ENCODE measurements around the gene TCF23. TPM values are rescaled to one million over a fixed set of nuclear protein-coding genes. Genes with fewer than 3 reads are reported as not detected.

TCF23 gene
- total RNA-seq, 1 donor from 2014 or later = 0.08 TPM

GRCh38 chr2:27136751-27137150 is 12.1 kb upstream of the TCF23 start:
- no peaks in the 10 kb centered on the region for H3K27me3 ChIP-seq (ENCODE audit: low read depth)
- H3K9me3 ChIP-seq (replicated peaks) = no peaks in the 10 kb centered on the region
- H3K36me3 ChIP-seq = peaks cover 10% of the 10 kb centered on the region
- H3K4me3 ChIP-seq = no peak overlapping the region
- no peak overlapping the region for H3K27ac ChIP-seq (replicated peaks)
- peaks cover 23% of the 10 kb centered on the region for H3K4me1 ChIP-seq
- DNase-seq = no peak
- no peak for TF ChIP-seq CTCF (IDR thresholded peaks at IDR 0.05; ENCODE audit: borderline replicate concordance)
- intact Hi-C loops (cut with micrococcal nuclease) = no loop called here

- Histone ChIP-seq H3K4me3 (no peak overlapping the region), H3K27ac (replicated peaks) (no peak overlapping the region), H3K27me3 (ENCODE audit: low read depth) (no peaks in the 10 kb centered on the region), H3K9me3 (replicated peaks) (no peaks in the 10 kb centered on the region), H3K4me1 (peaks cover 19% of the 10 kb centered on the region), H3K36me3 (peaks cover 4% of the 10 kb centered on the region)
- DNase-seq = no peak
- no peak for TF ChIP-seq CTCF (IDR thresholded peaks at IDR 0.05; ENCODE audit: borderline replicate concordance)
- intact Hi-C loops (cut with micrococcal nuclease) = no loop called here
Measured at GRCh38 chr2:27137322-27137935, 11.4 kb upstream of the TCF23 start.

GRCh38 chr2:27138111-27138510 is 10.7 kb upstream of the TCF23 start:
- no peak for TF ChIP-seq CTCF (IDR thresholded peaks at IDR 0.05; ENCODE audit: borderline replicate concordance)
- no peaks in the 10 kb centered on the region for H3K9me3 ChIP-seq (replicated peaks)
- no peak overlapping the region for H3K4me3 ChIP-seq
- no peak for DNase-seq
- no peaks in the 10 kb centered on the region for H3K36me3 ChIP-seq
- H3K27ac ChIP-seq (replicated peaks) = no peak overlapping the region
- H3K27me3 ChIP-seq (ENCODE audit: low read depth) = no peaks in the 10 kb centered on the region
- peaks cover 12% of the 10 kb centered on the region for H3K4me1 ChIP-seq
- intact Hi-C loops (cut with micrococcal nuclease) = no loop called here

GRCh38 chr2:27139310-27139709 is 9.5 kb upstream of the TCF23 start, which contains the start of gene PRR30:
Gene PRR30 (minus strand): TSS chr2:27139410. CDS start chr2:27138329, 1,081 bp downstream.
- Histone ChIP-seq H3K4me1 (peaks cover under 1% of the 10 kb centered on the region), H3K36me3 (no peaks in the 10 kb centered on the region), H3K27me3 (ENCODE audit: low read depth) (no peaks in the 10 kb centered on the region), H3K27ac (replicated peaks) (no peak within 1 kb of the TSS), H3K9me3 (replicated peaks) (no peaks in the 10 kb centered on the region), H3K4me3 (no peak within 1 kb of the TSS)
- no peak for DNase-seq
- no peak for TF ChIP-seq CTCF (IDR thresholded peaks at IDR 0.05; ENCODE audit: borderline replicate concordance)
- intact Hi-C loops (cut with micrococcal nuclease) = no loop called here

- Histone ChIP-seq H3K27me3 (ENCODE audit: low read depth) (peaks cover under 1% of the 10 kb centered on the region), H3K27ac (replicated peaks) (no peak overlapping the region), H3K4me3 (no peak overlapping the region), H3K9me3 (replicated peaks) (no peaks in the 10 kb centered on the region), H3K36me3 (no peaks in the 10 kb centered on the region), H3K4me1 (no peaks in the 10 kb centered on the region)
- intact Hi-C loops (cut with micrococcal nuclease) = no loop called here
- no peak for TF ChIP-seq CTCF (IDR thresholded peaks at IDR 0.05; ENCODE audit: borderline replicate concordance)
- DNase-seq = no peak
Measured at GRCh38 chr2:27143285-27143684, 5.5 kb upstream of the TCF23 start.

Data from left ventricle myocardium inferior (tissue), 1 donor.